Measurements from ENCODE around the gene PTPN5.

PTPN5 gene

DNA sequence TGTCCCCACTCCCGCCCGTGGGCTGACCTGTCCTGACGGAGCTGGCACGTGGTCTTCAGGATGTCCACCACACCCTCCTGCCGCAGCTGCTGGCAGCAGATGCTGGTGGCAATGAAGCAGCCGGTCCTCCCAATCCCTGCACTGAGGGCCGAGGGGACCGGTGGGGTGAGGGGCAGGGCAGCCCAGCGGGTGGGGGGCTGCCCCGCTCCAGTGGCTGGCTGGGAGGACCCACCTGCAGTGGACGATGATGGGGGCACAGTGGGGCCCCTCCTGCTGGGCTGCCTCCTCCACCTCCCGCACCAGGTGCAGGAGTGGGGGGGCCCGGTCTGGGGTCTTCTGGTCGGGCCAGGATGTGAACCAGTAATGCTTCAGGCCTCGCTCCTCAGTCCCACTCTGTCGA, 62.2 kb downstream of the PTPN5 start:
- Histone ChIP-seq H3K36me3 (ENCODE audit: control insufficient read depth, insufficient read depth, low read length) (no peaks in the 10 kb centered on the region), H3K4me1 (ENCODE audit: control insufficient read depth, insufficient read depth, low read length) (no peaks in the 10 kb centered on the region), H3K27me3 (ENCODE audit: control insufficient read depth, insufficient read depth, low read length, poor library complexity, severe bottlenecking) (no peaks in the 10 kb centered on the region), H3K4me3 (ENCODE audit: insufficient read depth, low read depth, low read length) (no peak overlapping the region), H3K27ac (ENCODE audit: insufficient read depth, low read depth, low read length, poor library complexity, severe bottlenecking) (no peak overlapping the region), H3K9me3 (ENCODE audit: control insufficient read depth, low read length) (no peaks in the 10 kb centered on the region)
- WGBS, 2 experiments: 92% methylated on average over 16 of the region's 16 CpGs

DNA sequence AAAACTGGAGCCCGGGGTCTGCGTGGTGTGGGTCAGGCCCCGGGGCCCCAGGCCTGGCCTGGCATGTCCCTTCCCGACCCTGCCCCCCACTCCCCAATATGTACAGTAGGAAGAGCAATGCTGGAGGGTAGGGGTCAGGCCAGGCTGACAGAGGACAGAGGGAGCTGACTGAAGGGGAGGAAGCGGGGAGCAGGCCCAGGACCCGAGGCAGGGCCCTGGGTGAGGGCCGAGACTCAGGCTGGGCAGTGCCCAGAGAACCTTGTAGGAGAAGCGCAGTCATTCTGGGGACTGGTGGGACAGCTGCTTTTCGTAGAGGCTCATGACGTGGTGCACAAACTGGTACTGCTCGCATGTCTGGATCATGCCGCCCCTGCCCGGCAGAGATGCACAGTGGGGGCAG, 62.9 kb downstream of the PTPN5 start:
- no peaks in the 10 kb centered on the region for H3K36me3 ChIP-seq (ENCODE audit: control insufficient read depth, insufficient read depth, low read length)
- H3K4me1 ChIP-seq (ENCODE audit: control insufficient read depth, insufficient read depth, low read length): peaks cover 3% of the 10 kb centered on the region
- H3K4me3 ChIP-seq (ENCODE audit: insufficient read depth, low read depth, low read length): no peak overlapping the region
- H3K9me3 ChIP-seq (ENCODE audit: control insufficient read depth, low read length): no peaks in the 10 kb centered on the region
- 92 to 93% methylated on average over 13 of the region's 13 CpGs for WGBS, 2 experiments
- no peaks in the 10 kb centered on the region for H3K27me3 ChIP-seq (ENCODE audit: control insufficient read depth, insufficient read depth, low read length, poor library complexity, severe bottlenecking)
- H3K27ac ChIP-seq (ENCODE audit: insufficient read depth, low read depth, low read length, poor library complexity, severe bottlenecking): no peak overlapping the region

DNA sequence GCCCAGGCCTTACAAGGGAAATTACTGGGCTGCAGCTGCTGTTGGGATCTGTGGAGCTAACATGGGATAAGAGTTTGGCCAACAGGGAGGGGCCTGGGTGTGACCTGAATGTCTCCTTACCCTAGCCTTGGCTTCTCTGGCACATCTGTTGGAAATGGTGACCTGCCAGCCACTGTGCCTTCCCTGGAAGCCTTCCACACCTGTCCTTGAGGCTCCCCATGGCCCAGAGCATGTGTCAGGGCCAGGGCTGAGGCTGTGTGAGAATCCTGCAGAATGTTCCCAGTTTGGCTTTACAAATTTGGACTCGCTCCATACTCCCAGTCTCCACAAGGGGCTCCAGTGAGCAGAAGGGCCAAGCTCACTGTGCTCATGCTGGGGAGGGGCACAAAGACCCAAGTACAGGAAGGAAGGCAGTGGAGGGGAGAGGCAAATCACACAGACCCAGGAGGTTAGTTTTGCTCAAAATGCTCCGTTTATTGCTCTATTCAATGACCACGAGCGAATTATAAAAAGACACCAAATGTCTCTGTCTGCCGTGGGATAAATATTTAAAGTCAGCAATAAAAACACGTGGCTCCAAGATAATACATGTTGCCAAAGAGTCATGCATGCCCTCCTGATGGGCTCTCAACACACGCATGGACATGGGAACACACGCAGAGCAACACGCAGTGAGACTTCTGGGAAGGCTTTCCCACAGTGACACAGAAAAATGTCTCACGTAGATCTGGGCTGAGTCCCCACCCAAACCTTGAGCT, 63.9 kb downstream of the PTPN5 start:
- 64 to 65% methylated on average over 10 of the region's 10 CpGs for WGBS, 2 experiments
- H3K36me3 ChIP-seq (ENCODE audit: control insufficient read depth, insufficient read depth, low read length): no peaks in the 10 kb centered on the region
- no peak overlapping the region for H3K27ac ChIP-seq (ENCODE audit: insufficient read depth, low read depth, low read length, poor library complexity, severe bottlenecking)
- H3K4me1 ChIP-seq (ENCODE audit: control insufficient read depth, insufficient read depth, low read length): peaks cover 3% of the 10 kb centered on the region
- no peaks in the 10 kb centered on the region for H3K27me3 ChIP-seq (ENCODE audit: control insufficient read depth, insufficient read depth, low read length, poor library complexity, severe bottlenecking)
- no peaks in the 10 kb centered on the region for H3K9me3 ChIP-seq (ENCODE audit: control insufficient read depth, low read length)
- H3K4me3 ChIP-seq (ENCODE audit: insufficient read depth, low read depth, low read length): no peak overlapping the region

DNA sequence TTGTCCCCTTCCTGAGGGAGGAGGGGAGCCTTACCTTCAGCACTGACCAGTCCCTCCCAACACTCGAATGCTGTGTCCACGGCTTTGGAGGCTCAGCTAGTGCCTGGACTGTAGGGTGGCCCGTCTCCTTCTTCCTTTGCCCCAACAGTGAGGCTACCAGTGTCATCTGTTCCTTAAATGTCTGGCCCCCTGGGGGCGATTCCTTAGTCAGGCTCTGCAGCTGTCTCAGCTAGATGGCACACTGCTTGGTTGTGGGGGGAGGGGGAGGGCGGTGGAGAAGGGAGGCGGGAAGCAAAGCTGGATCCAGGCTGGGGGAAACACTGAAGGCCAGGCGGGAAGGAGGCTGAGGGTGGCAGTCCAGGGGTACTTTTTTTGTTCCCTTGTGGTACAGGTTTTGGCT, 65.6 kb downstream of the PTPN5 start, which contains the start of gene IGSF22:
TSS of gene IGSF22 (minus strand) at position 149 of the 400 bp plus-strand sequence. CDS start 1,952 bp downstream, outside the sequence.
- 24 to 37% methylated on average over 7 of the region's 7 CpGs for WGBS, 2 experiments
- H3K9me3 ChIP-seq (ENCODE audit: control insufficient read depth, low read length): no peaks in the 10 kb centered on the region
- H3K27ac ChIP-seq (ENCODE audit: insufficient read depth, low read depth, low read length, poor library complexity, severe bottlenecking): no peak within 1 kb of the TSS
- H3K4me1 ChIP-seq (ENCODE audit: control insufficient read depth, insufficient read depth, low read length): peaks cover 6% of the 10 kb centered on the region
- no peaks in the 10 kb centered on the region for H3K36me3 ChIP-seq (ENCODE audit: control insufficient read depth, insufficient read depth, low read length)
- no peak within 1 kb of the TSS for H3K4me3 ChIP-seq (ENCODE audit: insufficient read depth, low read depth, low read length)
- peaks cover 5% of the 10 kb centered on the region for H3K27me3 ChIP-seq (ENCODE audit: control insufficient read depth, insufficient read depth, low read length, poor library complexity, severe bottlenecking)

DNA sequence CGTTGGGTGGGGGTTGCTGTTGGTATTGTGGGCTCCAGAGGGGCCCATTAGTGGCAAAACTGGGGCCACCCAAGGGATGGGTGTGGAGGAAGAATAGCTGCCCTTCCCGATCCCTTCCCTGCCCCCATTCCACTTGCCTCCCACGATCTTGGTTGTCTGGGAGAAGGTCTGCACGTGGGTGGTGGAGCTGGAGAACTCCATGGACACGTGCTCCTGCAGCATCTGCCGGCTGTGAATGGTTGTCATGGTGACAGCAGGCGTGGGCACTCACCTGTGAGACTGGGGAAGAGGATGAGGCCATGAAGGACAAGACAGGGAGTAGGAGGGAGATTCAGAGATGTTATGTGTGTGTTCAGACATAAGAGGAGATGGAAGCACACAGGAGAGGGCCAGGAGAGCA, 67.6 kb downstream of the PTPN5 start:
- Histone ChIP-seq H3K27me3 (ENCODE audit: control insufficient read depth, insufficient read depth, low read length, poor library complexity, severe bottlenecking) (peaks cover 13% of the 10 kb centered on the region), H3K36me3 (ENCODE audit: control insufficient read depth, insufficient read depth, low read length) (no peaks in the 10 kb centered on the region), H3K27ac (ENCODE audit: insufficient read depth, low read depth, low read length, poor library complexity, severe bottlenecking) (no peak overlapping the region), H3K9me3 (ENCODE audit: control insufficient read depth, low read length) (no peaks in the 10 kb centered on the region), H3K4me1 (ENCODE audit: control insufficient read depth, insufficient read depth, low read length) (peaks cover 6% of the 10 kb centered on the region), H3K4me3 (ENCODE audit: insufficient read depth, low read depth, low read length) (no peak overlapping the region)
- WGBS, 2 experiments: 54 to 62% methylated on average over 7 of the region's 7 CpGs

DNA sequence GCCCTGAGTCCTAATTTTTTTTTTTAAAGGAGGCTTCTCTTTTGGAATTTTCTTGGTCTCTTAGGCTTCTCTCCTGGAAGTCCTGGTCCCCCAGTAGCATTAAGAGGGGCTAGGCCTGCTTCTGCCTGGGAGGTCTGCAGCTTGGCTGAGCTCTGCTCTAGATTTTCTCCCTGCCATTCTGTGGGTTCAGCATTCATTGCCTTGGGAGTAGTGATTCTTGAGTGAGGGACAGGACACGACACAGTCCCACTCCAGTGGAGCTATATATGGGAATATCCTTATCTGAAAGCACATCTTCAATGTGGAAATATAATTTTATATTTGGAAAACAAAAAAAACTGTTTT, 69.3 kb downstream of the PTPN5 start:
- Histone ChIP-seq H3K36me3 (ENCODE audit: control insufficient read depth, insufficient read depth, low read length) (no peaks in the 10 kb centered on the region), H3K4me1 (ENCODE audit: control insufficient read depth, insufficient read depth, low read length) (peaks cover 6% of the 10 kb centered on the region), H3K9me3 (ENCODE audit: control insufficient read depth, low read length) (no peaks in the 10 kb centered on the region), H3K27me3 (ENCODE audit: control insufficient read depth, insufficient read depth, low read length, poor library complexity, severe bottlenecking) (peaks cover 16% of the 10 kb centered on the region), H3K27ac (ENCODE audit: insufficient read depth, low read depth, low read length, poor library complexity, severe bottlenecking) (no peak overlapping the region), H3K4me3 (ENCODE audit: insufficient read depth, low read depth, low read length) (no peak overlapping the region)
- WGBS, 2 experiments: 33% methylated on average over 1 of the region's 1 CpG; no CpG with 5 or more reads in 1 of the 2 experiments

DNA sequence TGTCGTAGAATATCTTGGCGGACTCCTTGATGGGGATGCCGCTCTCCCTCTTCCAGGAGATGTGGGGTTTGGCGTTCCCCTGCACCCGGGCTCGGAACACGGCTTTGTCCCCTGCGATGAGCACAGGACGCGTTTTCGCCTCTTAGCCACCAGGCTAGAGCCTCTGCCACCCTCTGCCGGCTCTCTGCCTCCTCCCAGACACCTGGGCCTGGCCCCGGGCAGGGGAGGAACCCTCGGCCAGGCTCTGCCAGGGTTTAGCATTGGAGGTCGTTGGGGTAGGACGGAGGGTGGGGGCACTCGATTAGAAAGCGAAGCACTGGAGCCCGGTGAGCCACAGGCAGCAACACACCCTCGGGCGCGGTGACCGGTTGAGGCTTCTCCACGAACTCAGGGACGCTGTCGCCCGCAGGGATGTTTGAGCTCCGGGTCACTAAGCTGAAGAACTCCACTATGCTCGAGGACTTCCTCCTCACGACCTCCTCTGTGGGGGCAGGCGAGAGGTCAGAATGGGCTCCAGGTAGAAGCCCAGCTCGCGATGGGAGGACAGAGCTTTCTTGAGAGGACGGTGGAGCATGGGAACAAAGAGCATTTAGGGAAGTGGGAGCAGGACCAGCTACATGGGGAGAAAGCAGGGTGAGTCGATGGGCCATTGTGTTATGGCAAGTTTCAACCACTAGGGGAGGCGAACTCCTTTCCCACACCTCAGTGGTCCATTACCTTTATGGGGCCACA, 69.9 kb downstream of the PTPN5 start:
- Histone ChIP-seq H3K4me3 (ENCODE audit: insufficient read depth, low read depth, low read length) (peak overlapping the region; percentile 58), H3K27me3 (ENCODE audit: control insufficient read depth, insufficient read depth, low read length, poor library complexity, severe bottlenecking) (peaks cover 20% of the 10 kb centered on the region), H3K36me3 (ENCODE audit: control insufficient read depth, insufficient read depth, low read length) (no peaks in the 10 kb centered on the region), H3K9me3 (ENCODE audit: control insufficient read depth, low read length) (no peaks in the 10 kb centered on the region), H3K27ac (ENCODE audit: insufficient read depth, low read depth, low read length, poor library complexity, severe bottlenecking) (no peak overlapping the region), H3K4me1 (ENCODE audit: control insufficient read depth, insufficient read depth, low read length) (peaks cover 6% of the 10 kb centered on the region)
- 1 to 2% methylated on average over 36 of the region's 36 CpGs for WGBS, 2 experiments

DNA sequence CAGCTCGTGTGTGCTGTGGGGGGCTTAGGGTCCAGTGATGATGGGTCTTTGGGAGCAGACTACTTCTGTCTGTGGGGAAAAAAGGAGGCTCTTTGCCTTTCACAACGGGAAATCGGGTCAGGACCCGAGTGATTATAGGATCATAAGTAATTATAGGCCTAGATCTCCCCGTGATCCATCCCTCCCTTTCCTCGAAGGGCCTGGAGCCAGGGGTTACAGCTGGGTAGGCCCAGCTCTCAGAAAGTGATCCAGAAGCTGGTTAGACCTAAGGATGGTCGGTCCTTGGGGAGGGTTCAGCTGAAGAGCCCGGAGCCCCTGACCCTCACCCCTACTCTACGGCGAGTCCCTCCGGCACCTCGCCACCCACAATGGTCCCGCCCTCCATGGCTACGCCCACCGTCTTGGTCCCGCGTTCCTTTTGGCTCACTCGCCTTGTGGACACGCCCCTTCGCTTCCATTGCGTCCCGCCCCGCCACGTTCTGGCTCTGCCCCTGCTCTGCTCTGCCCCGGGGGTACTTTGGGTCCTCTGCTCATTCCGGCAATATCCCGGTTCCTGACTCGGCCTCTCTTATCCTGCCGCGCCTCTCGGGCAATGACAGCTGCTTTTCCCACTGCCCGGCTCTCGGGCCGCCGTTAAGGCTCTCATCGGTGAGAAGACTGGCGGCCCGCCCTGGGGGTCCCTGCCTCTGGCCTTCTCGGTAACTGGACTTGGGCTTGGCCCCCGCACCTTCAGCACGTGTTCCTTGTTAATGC, 70.6 kb downstream of the PTPN5 start:
- Histone ChIP-seq H3K27me3 (ENCODE audit: control insufficient read depth, insufficient read depth, low read length, poor library complexity, severe bottlenecking) (peaks cover 27% of the 10 kb centered on the region), H3K36me3 (ENCODE audit: control insufficient read depth, insufficient read depth, low read length) (no peaks in the 10 kb centered on the region), H3K4me3 (ENCODE audit: insufficient read depth, low read depth, low read length) (peak overlapping the region; percentile 58), H3K9me3 (ENCODE audit: control insufficient read depth, low read length) (no peaks in the 10 kb centered on the region), H3K4me1 (ENCODE audit: control insufficient read depth, insufficient read depth, low read length) (peaks cover 6% of the 10 kb centered on the region), H3K27ac (ENCODE audit: insufficient read depth, low read depth, low read length, poor library complexity, severe bottlenecking) (no peak overlapping the region)
- 9 to 10% methylated on average over 41 of the region's 41 CpGs for WGBS, 2 experiments

DNA sequence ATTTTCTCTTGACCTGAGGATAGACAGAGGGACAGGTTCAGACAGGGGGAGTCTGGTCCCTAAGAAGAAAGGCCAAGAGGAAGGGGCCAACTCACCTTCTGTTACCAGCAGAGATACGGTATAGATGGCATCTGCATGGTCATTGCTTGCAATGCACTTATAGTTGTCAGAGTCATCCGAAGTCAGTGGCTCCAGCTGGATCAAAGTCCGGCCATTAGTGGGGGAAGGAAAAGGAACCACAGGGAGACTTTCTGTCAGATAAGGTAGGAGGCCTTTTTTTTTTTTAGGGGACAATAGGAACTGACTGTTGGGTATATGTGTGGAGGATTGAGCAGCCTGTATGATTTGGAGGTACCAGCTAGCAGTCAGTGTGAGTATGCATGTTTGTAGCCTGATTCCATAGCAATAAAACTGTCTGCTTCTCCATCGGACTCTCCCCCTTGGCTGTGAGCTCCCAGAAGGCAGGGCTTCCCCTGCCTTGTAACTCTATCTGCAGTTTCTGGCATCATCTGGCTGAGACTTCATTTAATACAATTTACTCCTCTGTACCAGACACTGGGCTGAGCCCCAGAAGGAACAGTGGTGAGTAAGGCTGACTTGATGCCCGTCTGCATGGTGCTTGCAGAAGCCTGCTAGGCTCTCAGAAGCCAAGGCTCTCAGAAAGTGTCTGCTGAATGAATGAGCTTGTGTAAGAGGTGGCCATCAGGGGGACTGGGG, 71.3 kb downstream of the PTPN5 start:
- peaks cover 27% of the 10 kb centered on the region for H3K27me3 ChIP-seq (ENCODE audit: control insufficient read depth, insufficient read depth, low read length, poor library complexity, severe bottlenecking)
- no peaks in the 10 kb centered on the region for H3K36me3 ChIP-seq (ENCODE audit: control insufficient read depth, insufficient read depth, low read length)
- no peaks in the 10 kb centered on the region for H3K9me3 ChIP-seq (ENCODE audit: control insufficient read depth, low read length)
- H3K27ac ChIP-seq (ENCODE audit: insufficient read depth, low read depth, low read length, poor library complexity, severe bottlenecking): no peak overlapping the region
- WGBS, 2 experiments: 86 to 89% methylated on average over 5 of the region's 5 CpGs
- peak overlapping the region; percentile 58 for H3K4me3 ChIP-seq (ENCODE audit: insufficient read depth, low read depth, low read length)
- peaks cover 6% of the 10 kb centered on the region for H3K4me1 ChIP-seq (ENCODE audit: control insufficient read depth, insufficient read depth, low read length)
